SK-N-DZ (cell line): ENCODE data around the gene ANKRD28.
"Not testable (repeated sequence)": the region's sequence is repeated elsewhere in the genome, so short reads cannot be mapped to it uniquely, and the experiment has no call there.

Source experiments
- DNase-seq: peaks from one replicate; pipeline ENCODE4 v3.0.0-alpha.2; 2015; ENCODE audit warnings: low spot score

The ANKRD28 gene

DNA sequence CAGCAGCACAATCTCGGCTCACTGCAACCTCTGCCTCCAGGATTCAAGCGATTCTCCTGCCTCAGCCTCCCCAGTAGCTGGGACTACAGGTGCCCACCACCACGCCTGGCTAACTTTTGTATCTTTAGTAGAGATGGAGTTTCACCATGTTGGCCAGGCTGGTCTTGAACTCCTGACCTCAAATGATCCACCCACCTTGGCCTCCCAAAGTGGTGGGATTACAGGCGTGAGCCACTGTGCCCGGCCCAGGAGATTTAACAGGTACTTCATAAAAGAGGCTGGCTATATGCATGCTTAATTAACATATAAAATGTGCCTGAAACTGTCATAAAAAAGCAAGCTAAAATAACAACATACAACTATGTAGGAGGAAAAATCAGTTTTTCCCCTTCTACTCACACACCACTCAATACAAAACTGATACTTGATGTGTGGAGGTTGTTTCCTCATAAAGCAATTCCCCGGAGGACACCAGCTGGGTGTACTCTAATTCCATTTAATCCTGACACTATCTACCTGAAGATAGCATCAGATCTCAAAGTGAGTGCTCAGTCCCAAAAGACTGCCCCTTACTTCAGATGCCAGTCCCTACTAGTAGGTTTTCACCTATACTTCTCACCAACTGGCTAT, 22.7 kb downstream of the ANKRD28 start:
- DNase-seq, result peak; percentile 22

DNA sequence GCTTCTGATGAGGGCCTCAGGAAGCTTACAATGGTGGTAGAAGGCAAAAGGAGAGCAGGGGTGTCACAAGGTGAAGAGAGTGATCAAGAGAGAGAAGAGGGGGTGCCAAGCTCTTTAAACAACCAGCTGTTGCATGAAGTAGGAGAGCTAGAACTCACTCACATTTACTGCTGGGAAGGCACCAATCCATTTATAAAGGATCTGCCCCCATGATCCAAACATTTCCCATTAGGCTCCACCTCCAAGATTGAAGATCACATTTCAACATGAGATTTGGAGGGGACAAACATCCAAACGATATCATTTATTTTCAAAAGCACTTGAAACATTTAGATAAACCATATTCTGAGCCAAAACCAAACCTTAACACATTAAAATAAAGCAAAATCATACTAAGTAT, 26.3 kb downstream of the ANKRD28 start:
- no peak for DNase-seq

DNA sequence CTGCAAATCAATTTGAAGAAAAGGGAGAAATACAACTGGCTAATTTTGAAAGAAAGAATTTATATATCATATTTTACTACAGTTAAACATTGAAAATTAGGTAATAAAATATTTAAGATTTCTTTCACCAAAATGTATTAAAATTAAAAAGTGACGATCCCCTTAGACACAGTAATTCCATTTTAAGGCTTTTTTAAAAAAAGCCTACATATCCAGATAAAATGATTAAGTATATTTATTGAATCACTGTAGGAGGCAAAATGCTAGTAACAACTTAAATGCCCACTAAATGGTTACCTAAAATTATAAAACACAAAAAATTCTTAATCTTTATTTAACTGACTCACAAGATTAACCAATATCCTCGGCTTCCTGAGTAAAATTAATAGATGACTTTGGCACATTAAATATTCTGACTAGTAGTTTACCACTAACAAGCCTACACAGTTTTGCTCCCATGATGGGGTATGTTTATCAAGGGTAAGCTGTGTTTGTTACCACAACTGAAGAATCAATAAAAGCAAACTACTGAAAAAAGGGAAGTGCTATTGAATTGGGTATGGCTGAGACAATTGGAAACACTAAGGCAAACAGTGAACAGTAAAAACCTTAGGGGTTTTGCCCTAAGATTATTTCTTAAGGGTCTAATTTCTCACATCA, 28.4 kb downstream of the ANKRD28 start:
- DNase-seq, result no peak

DNA sequence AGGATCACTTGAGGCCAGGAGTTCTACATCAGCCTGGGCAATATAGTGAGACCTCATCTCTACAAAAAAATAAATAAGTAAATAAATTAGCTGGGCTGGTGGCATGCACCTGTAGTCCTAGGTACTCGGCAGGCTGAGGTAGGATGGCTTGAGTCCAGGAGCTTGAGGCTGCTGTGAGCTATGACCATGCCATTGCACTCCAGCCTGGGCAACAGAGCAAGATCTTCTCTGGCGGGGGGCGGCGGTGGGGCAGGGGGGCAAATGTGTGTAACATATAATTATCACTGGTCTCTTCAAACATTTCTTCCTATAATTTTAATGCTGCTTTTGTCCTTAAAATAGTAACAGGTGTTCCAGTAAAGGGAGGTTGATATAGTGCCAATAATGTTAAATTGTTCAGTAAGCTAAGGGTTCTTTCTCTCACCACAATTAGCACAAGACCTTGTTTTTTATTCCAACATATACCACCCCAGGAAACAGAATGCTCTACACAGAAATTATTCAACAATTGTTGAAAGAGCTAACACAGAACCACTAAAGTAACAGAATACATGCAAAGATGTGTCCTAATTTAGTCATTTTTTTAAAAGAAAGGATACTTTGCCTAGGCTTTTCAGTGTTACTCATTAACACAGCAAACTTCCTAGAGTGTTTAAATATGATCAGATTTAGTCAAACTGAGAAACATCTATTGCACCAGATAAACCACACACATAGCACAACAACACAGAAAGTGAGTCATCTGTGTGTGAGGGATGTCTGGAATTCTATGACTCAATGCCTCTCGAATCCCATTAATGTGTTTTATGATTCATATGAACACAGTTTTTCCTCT, 29.1 kb downstream of the ANKRD28 start:
- no peak for DNase-seq

DNA sequence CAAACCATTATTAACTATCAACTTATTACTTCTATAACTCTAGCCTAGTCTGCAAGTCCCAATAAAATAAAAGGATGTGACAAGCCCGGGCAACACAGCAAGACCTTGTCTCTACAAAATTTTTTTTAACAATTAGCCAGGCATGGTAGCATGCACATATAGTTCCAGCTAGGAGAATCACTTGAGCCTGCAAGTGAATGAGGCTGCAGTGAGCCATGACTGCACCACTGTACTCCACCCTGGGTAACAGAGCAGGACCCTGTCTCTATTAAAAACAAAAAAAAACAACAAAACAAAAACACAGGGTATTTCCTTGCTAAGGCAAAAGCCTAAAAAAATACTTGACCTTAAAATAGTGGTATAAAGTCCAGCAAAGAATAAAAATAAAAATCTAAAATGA, 31.4 kb downstream of the ANKRD28 start:
- DNase-seq, result no peak

DNA sequence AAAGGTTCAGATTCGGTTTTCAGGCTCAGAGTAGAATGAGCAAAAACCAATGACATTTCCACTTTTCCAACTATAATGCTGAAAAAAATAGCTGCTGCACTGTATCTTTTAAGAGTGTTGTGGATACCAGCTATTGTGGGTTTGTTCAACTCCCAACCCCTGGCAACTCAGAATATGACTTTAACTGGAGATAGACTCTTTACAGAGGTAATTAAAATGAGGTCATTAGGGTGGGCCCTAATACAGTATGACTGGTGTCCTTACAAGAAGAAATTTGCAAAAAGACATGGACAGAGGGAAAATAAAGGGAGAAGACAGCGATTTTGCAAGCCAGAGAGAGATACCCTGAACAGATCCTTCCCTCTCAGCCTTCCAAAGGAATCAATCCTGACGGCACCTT, 39.5 kb downstream of the ANKRD28 start:
- DNase-seq, result no peak

DNA sequence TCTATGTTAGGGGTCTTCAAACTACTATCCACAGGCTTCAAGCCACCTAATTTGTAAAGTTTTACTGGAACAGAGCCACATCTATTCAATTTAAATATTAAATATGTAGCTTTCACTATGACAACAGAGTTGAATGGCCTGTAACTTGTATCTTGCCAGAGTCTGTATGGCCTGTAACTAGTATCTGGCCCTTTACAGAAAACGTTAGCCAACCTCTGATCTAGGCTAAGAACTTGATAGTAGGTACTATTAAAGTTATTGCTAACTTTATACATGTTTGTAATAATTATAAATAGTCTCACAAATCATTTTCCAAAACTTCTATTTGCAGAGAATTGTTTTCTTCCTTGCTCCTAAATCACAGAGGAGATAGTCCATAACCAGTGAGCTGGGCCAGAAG, 40.0 kb downstream of the ANKRD28 start:
- no peak for DNase-seq

DNA sequence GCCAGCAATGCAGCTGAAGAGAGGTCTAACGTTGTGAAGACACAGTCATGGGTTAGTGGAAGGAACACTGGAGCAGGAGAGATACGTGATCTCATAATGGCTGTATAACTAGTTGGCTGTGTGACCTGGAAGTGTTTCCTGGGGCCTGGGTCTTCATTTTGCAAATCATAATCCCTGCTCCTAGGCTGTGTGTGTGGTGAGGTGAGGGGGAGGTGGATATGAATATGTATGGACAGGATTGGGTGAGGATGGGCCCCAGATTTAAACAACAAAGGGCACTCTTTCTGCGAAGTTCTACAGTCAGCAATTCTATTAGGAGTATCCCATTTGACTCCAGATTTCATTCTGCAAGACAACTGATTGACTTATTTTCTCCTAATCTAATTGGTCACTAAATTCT, 41.3 kb downstream of the ANKRD28 start:
- no peak for DNase-seq

DNA sequence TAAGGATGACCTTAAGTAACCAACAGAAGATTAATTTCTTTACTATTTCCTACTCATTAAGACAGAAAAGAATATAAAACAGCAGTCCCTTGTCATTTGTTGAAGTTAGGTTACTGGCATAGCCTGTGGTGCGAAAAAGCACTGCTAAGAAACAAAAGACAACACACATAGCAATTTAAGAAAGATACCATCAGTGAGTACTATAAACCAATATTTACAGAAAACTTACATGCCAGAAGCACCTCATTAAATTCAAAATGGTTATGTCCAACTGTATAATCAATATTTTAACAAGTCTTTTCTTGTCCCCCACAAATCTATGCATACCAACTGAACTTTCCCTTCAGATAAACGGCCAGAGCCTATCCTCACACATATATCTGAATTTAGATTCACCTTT, 42.0 kb downstream of the ANKRD28 start:
- no peak for DNase-seq

DNA sequence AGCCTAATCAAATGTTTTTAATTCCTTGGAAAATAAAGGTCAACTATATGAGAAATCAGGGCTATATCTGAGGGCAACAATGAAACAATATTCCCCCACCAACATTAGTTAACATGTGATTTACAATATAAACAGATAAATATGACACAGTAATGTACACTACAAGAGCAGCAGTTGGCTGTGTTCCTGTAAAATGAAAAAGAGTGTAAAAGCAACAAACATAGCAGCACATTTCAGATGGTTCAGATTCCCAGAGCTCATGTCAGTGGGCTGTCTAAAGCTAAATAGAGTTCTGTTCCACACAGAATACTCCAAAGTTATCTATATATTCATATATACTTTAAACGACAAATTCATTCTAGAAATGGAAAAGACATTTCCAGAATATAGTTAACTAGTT, 42.6 kb downstream of the ANKRD28 start:
- DNase-seq, result no peak

DNA sequence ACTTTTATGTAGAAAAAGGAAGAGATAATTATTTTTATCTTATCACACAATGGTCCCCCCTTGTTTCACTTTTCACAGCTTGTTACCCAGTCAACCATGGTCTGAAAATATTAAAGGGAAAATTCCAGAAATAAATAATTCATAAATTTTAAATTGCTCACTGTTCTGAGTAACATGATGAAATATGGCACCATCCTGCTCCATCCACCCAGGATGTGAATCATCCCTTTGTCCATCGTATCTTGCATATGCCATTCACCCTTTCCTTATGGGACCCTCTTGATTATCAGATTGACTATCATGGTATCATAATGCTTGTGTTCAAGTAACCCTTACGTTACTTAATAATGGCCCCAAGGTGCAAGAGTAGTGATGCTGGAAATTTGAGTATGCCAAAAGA, 43.7 kb downstream of the ANKRD28 start:
- no peak for DNase-seq

DNA sequence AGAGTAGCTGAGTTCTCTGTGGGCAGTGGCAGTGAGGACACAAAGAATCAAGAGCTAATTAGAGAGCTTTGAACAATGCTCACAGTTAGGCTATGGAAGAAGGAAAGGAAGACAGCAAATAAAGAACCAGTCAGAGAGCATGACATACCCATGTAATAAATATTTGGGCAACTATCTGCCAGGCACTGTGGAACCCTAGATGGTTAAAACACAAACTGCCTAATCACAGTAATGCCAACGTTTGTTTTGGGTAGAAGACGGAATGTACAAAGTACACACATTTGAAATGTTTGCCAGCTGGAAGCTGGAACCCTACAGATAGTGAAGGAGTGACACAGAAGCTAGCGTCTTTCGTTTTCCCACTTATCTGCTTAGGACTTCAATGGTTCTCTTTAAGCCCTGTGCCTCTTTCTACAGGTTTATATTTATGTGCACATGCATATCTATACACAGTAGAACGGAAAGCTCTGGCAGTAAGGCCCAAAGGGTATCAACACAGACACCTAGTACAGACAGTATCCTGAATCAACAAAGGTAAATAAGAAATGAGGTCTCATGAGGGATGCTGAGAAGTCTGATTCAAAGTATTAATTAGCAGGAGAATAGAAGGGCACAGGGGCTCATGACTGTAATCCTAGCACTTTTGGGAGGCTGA, 44.6 kb downstream of the ANKRD28 start:
- DNase-seq, result no peak

DNA sequence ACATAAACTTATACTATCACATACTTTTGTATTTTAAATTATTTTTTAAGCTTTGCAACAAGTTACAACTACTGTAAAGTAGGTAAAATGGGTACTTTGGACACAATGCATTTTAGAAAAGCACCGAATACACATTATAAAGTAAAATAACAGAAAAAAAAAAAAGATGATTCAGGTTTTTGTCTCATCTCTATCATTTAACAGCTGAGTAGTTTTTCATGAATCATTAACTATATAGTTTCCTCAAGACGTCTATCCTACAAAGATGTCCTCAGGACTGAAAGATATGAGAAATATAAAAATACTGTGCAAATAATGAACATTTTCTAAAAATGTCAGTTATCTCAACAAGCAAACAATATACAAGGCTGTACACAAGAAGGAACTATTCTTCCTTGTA, 46.9 kb downstream of the ANKRD28 start:
- no peak for DNase-seq

DNA sequence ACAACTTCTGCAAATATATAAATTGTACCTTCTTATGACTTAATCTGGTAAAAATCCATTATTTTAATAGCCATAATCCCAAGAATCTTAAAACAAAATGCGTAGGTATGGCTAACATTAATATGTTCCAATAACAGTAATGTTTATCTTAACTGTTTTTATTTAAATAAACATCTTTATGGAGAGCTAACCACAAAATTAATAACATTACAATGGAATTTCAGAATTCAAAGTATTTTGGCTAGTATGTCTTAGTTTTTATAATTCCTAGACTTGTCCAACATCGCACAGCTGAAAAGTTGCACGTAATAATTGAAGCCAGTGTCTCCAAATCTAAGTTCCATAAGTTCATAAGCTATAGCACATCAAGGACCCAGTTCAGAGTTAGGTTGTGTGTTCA, 47.6 kb downstream of the ANKRD28 start:
- no peak for DNase-seq

DNA sequence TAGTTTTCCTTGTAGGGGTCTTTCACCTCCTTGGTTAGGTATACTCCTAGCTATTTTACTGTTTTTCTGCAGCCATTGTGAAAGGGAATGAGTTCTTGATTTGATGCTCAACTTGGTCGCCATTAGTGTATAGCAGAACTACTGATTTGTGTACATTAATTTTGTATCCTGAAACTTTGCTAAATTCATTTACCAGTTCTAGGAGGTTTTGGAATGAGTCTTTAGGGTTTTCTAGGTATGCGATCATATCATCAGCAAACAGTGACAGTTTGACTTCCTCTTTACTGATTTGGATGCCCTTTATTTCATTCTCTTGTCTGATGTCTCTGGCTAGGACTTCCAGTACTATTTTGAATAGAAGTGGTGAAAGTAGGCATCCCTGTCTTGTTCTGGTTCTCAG, 51.9 kb downstream of the ANKRD28 start:
- DNase-seq, result not testable (repeated sequence)

DNA sequence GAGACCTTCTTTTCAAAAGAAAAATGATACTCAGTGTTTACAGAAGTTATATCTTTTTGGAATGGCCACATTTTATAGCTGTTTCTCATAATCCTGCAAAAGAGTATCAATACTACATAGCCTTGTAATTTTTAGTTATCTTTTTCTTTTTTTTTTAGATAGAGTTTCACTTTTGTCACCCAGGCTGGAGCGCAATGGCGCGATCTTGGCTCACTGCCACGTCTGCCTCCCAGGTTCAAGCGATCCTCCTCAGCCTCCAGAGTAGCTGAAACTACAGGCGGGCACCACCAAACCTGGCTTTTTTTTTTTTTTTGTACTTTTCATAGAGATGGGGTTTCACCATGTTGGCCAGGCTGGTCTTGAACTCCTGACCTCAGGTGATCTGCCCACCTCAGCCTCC, 53.6 kb downstream of the ANKRD28 start:
- DNase-seq, result no peak

DNA sequence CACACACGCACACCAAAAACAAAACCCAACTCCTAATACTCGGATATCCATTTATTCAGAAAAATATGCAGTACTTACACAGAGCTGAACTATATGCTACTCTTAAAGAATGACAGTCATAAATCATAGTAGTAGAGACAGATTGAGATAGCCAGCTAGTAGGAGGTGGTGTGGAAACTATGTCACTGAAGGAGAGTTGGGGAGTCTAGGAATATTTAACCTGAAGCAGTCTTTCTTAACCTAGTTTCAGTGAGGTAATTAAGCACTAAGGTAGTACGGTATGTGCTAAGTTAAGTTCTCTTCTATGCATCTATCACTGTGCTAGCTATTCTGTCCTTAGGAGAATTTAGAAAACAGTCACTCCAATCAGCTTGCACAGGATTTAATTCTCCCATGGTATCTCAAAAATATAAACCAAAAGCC, 54.2 kb downstream of the ANKRD28 start:
- DNase-seq, result peak; percentile 27

DNA sequence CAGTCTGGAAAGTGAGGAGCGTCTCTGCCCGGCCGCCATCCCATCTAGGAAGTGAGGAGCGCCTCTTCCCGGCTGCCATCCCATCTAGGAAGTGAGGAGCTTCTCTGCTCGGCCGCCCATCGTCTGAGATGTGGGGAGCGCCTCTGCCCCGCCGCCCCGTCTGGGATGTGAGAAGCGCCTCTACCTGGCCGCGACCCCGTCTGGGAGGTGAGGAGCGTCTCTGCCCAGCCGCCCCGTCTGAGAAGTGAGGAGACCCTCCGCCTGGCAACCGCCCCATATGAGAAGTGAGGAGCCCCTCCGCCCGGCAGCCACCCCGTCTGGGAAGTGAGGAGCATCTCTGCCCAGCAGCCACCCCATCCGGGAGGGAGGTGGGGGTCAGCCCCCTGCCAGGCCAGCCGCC, 55.5 kb downstream of the ANKRD28 start:
- DNase-seq, result not testable (repeated sequence)

DNA sequence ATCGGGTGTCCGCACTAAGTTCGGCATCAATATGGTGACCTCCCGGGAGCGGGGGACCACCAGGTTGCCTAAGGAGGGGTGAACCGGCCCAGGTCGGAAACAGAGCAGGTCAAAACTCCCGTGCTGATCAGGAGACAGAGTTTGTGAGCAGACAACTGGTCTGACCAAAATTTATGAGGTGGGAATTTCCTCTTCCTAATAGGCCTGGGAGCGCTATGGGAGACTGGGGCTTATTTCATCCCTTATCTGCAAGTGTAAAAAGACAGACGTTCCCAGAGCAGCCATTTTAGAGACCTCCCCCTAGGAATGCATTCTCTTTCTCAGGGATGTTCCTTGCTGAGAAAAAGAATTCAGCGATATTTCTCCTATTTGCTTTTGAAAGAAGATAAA, 59.2 kb downstream of the ANKRD28 start:
- DNase-seq, result not testable (repeated sequence)

DNA sequence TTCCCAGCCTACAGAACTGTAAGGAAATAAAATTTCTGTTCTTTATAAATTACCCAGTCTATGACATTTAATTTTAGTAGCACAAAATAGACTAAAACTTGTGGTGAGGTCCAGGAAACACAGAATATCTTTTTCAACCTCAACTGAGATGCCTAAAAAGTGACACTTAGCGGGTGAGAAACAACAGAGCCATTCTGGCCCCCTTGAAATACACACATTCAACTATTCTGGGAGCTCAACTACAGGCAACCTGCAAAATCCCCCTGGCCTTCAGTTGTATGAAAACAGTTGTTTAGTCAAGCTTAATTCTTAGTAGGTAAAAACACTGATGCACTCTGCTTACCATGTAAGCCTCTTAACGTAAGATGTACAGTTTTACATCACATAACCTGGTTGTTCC, 66.8 kb downstream of the ANKRD28 start:
- no peak for DNase-seq

DNA sequence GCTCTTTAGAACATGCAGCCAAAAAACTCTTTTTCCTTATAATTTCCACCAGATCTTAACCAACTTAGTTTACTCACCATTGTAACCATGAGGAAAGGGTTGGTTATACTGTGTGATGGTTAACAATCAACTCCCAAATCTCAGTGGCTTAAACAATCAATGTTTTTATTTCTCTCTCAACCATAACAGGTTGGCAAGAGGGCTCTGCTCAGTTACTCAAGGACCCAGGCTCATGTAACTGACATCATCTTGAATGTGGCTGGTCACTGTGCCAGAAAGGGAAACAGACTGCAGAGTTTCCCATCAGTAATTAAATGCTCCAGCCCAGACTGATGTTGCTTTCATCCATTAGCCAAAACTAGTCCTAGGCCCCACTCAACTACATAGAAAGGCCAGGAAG, 69.0 kb downstream of the ANKRD28 start:
- DNase-seq, result no peak

DNA sequence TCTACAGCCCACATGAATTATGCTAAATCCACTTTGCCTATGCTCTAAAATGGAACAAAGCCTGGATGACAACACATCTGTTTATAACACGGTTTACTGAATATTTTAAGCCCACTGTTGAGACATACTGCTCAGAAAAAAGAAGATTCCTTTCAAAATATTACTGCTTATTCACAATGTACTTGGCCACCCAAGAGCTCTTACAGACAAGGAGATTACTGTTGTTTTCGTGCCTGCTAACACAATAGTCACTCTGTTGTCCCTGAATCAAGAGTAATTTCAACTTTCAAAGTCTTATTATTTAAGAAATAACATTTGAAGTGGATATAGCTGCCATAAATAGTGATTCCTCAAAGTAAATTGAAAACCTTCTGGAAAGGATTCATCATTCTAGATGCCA, 70.9 kb downstream of the ANKRD28 start:
- DNase-seq, result no peak
